ENCODE measurements around the gene ZNF622.

Gene ZNF622

DNA sequence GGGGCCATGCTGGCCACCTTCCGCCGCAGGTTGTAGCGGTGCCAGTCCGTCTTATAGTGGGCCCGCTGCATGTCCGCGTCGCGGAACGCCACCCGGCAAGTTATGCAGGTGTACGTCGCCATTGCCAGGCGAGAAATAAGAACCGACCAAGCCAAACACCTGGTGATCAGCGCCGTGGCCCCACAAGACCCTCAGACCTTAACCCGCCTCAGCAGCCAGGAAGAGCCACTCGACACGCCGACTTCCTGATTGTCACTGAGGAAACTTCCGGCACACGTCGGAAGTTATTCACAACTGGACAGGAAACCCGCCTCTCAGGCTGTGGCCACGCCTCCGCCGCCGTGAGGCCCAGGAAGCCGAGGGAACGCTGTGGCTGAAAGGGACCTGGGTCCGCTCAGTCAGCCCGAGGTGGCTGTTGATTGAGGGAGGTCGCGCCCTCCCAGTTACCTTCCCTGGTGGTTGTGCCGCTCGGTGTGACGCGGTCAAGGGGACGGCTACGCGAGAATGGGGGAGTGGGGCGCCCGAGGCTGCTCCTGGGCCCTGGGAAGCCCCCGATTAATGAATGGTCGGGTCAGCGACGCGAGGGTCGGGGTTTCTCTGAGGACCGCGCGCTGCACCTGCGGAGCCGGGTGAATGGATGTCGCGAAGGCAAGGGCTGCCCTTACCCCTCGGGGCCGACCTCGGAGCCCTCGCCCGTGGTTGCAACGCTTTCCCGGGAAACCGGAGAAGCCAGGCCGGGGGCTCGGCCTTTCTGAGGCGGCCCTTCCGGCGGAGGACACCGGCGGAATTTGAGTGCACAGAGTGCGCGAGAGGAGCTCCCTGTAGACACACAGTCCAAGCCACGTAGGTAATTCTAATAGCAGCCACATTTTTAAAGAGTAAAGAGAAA is at the start of gene ZNF622:
TSS of gene ZNF622 (minus strand) at position 257 of the 889 bp plus-strand sequence. CDS start at position 122, 135 bp downstream.
- peaks cover 10% of the 10 kb centered on the region; the same call in 1 of the 2 replicates for H3K36me3 ChIP-seq (ENCODE audit: insufficient read depth, low read length)
- H3K9me3 ChIP-seq (ENCODE audit: control insufficient read depth, insufficient read depth, low read length): no peaks in the 10 kb centered on the region
- H3K4me1 ChIP-seq (ENCODE audit: insufficient read depth, low read length): peaks cover 9% of the 10 kb centered on the region; the same call in 1 of the 2 replicates
- peak within 1 kb of the TSS; percentile 84 for H3K9ac ChIP-seq (ENCODE audit: low read depth, low read length)

GRCh38 chr5:16510098-16510497 is 44.5 kb upstream of the ZNF622 start:
- no peak overlapping the region for H3K9ac ChIP-seq (ENCODE audit: low read depth, low read length)
- no peaks in the 10 kb centered on the region for H3K36me3 ChIP-seq (ENCODE audit: insufficient read depth, low read length)
- H3K4me1 ChIP-seq (ENCODE audit: insufficient read depth, low read length): no peaks in the 10 kb centered on the region
- no peaks in the 10 kb centered on the region for H3K9me3 ChIP-seq (ENCODE audit: control insufficient read depth, insufficient read depth, low read length)

DNA sequence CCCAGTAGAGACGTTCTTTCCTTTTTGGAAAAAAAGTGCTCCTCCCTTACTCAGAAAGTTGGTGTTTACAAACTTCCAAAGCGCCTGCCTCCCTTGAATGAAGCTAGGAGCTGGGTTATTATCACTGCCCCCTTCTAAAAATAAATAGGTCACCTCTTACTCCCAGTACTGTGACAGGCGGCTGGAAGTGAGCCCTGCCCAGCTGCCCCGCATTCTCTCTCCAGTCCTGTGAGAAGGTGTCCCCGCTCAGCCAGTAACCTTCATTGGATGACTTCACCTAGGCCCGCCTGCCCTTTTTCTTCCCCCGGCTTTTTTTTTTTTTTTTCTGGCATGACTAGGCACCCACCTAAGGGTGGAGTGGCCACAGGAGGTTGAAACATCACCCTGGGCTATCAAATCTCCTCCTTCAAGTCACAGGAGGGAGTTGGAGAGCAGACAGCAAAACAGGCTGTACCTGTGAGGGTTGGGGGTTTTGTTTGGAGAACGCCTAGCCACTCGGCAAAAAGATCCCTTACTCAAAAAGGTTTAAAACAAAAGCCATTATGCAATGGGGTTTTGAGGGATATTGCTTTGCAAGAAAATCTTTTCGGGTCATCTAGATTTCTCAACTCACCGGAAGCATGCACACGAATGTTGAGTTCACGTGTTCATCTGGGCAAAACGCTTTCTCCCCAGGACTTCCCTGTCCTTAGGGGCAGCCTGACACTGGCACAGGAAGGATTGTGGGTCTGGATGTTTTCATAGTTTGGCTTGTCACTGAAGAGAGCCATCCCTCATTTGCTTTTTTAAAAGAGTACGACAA is 43.3 kb upstream of the ZNF622 start:
- Histone ChIP-seq H3K9ac (ENCODE audit: low read depth, low read length) (no peak overlapping the region; the same call in 1 of the 2 replicates), H3K36me3 (ENCODE audit: insufficient read depth, low read length) (no peaks in the 10 kb centered on the region), H3K4me1 (ENCODE audit: insufficient read depth, low read length) (no peaks in the 10 kb centered on the region), H3K9me3 (ENCODE audit: control insufficient read depth, insufficient read depth, low read length) (no peaks in the 10 kb centered on the region)

- Histone ChIP-seq H3K9me3 (ENCODE audit: control insufficient read depth, insufficient read depth, low read length) (no peaks in the 10 kb centered on the region), H3K4me1 (ENCODE audit: insufficient read depth, low read length) (no peaks in the 10 kb centered on the region), H3K36me3 (ENCODE audit: insufficient read depth, low read length) (no peaks in the 10 kb centered on the region), H3K9ac (ENCODE audit: low read depth, low read length) (no peak overlapping the region)
Observed at GRCh38 chr5:16507716-16508115, 42.1 kb upstream of the ZNF622 start.

GRCh38 chr5:16505904-16506303 is 40.3 kb upstream of the ZNF622 start:
- Histone ChIP-seq H3K36me3 (ENCODE audit: insufficient read depth, low read length) (no peaks in the 10 kb centered on the region), H3K4me1 (ENCODE audit: insufficient read depth, low read length) (no peaks in the 10 kb centered on the region), H3K9me3 (ENCODE audit: control insufficient read depth, insufficient read depth, low read length) (no peaks in the 10 kb centered on the region), H3K9ac (ENCODE audit: low read depth, low read length) (no peak overlapping the region)

DNA sequence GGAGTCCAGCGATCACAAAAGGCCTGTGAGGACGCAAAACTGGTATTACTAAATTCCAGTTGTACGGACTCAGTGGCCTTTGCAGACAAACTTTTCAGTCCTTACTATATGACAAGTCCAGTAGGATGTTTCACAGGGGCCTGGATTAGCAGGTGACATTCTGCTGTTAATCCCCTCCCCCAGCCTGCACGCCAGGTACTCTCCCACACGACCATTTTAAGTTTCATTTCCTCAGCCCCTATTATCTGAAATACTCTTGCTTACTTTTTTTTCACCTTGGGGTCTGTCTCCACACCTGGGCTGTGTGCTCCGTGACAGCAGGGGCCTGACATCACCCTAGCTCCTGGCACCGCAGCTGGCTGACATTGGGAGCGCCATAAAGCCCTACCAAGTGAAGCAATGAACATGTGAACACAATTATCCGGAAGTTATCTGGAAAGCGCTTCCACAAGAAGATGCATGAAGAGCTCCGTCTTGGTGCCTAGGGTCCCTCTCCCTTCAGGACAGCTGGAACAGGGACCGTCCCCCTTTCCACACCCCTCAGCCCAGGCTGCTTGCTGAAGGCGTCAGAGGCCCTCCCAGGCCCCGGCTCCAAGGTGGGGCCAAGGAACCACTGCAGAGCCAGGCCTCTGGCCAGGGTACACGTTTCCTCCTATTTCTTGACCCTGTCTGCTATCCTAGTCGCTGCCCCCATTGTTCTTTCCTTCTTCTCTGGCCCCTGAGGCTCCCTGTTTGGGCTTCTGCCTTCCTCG is 39.7 kb upstream of the ZNF622 start:
- H3K9me3 ChIP-seq (ENCODE audit: control insufficient read depth, insufficient read depth, low read length): no peaks in the 10 kb centered on the region
- H3K9ac ChIP-seq (ENCODE audit: low read depth, low read length): no peak overlapping the region
- H3K4me1 ChIP-seq (ENCODE audit: insufficient read depth, low read length): no peaks in the 10 kb centered on the region
- H3K36me3 ChIP-seq (ENCODE audit: insufficient read depth, low read length): no peaks in the 10 kb centered on the region

DNA sequence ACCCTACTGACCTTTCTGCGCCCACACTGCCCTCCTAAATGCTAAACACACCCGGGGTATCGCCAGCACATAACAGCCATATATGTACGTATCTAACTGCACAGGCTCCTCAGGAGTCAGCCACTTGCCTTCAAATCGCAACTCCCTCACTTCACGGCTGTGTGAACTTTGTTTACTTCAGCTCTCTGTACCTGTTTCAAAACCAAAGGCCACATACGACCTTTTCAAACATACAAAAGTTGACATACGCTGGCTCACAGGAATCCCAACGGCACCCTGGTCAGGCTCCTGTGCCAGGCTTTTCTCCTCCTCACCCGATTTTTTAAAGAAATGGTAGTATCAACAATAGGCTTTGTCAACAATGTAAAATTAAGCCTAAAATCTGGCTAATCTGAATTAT is 39.0 kb upstream of the ZNF622 start:
- Histone ChIP-seq H3K9ac (ENCODE audit: low read depth, low read length) (no peak overlapping the region), H3K9me3 (ENCODE audit: control insufficient read depth, insufficient read depth, low read length) (no peaks in the 10 kb centered on the region), H3K4me1 (ENCODE audit: insufficient read depth, low read length) (no peaks in the 10 kb centered on the region), H3K36me3 (ENCODE audit: insufficient read depth, low read length) (no peaks in the 10 kb centered on the region)

GRCh38 chr5:16502866-16503265 is 37.3 kb upstream of the ZNF622 start:
- no peaks in the 10 kb centered on the region for H3K4me1 ChIP-seq (ENCODE audit: insufficient read depth, low read length)
- no peaks in the 10 kb centered on the region for H3K9me3 ChIP-seq (ENCODE audit: control insufficient read depth, insufficient read depth, low read length)
- H3K36me3 ChIP-seq (ENCODE audit: insufficient read depth, low read length): no peaks in the 10 kb centered on the region
- no peak overlapping the region for H3K9ac ChIP-seq (ENCODE audit: low read depth, low read length)

DNA sequence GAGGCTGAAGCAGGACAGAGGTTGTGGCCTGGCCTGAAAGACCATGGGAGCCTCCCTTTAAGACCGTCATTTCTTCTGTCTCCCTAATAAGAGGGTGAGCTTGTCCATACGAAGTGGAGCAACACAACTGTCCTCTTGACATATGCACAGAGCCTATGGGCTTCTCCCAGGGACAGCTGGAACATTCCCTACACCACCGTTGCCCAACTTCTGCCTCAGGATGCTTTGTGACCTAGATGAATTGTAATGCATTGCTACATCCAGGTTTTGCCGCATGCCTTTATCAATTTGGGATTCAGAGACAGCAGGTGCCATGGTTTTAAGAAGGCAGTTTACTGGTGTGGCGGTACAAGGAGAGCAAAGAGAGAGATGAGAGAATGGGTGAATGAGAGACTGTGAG is 34.4 kb upstream of the ZNF622 start:
- H3K9ac ChIP-seq (ENCODE audit: low read depth, low read length): no peak overlapping the region
- H3K4me1 ChIP-seq (ENCODE audit: insufficient read depth, low read length): no peaks in the 10 kb centered on the region
- no peaks in the 10 kb centered on the region for H3K36me3 ChIP-seq (ENCODE audit: insufficient read depth, low read length)
- H3K9me3 ChIP-seq (ENCODE audit: control insufficient read depth, insufficient read depth, low read length): peaks cover 4% of the 10 kb centered on the region

GRCh38 chr5:16497546-16497945 is 31.9 kb upstream of the ZNF622 start:
- no peaks in the 10 kb centered on the region for H3K36me3 ChIP-seq (ENCODE audit: insufficient read depth, low read length)
- no peaks in the 10 kb centered on the region for H3K4me1 ChIP-seq (ENCODE audit: insufficient read depth, low read length)
- H3K9ac ChIP-seq (ENCODE audit: low read depth, low read length): no peak overlapping the region
- H3K9me3 ChIP-seq (ENCODE audit: control insufficient read depth, insufficient read depth, low read length): peaks cover 15% of the 10 kb centered on the region

DNA sequence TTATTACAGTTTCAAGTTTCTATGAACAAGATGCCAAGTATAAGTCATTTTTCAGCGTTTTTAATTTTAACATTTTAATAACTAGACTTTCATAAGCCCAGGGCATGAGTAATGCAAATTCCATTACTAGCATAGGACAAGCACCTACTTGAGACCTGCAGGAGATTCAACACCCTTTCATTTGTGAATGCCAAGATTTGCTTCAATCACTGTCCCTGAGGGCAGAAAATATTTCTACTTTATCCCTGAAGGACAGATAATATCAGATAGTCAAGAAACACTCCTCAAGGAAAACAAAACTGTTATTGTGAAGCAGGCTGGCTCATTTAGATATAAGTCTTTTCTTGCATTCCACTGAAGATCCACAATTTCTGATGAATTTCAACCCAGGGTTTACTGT is 27.7 kb upstream of the ZNF622 start:
- Histone ChIP-seq H3K4me1 (ENCODE audit: insufficient read depth, low read length) (no peaks in the 10 kb centered on the region), H3K9ac (ENCODE audit: low read depth, low read length) (no peak overlapping the region), H3K36me3 (ENCODE audit: insufficient read depth, low read length) (no peaks in the 10 kb centered on the region), H3K9me3 (ENCODE audit: control insufficient read depth, insufficient read depth, low read length) (peaks cover 15% of the 10 kb centered on the region)

- H3K4me1 ChIP-seq (ENCODE audit: insufficient read depth, low read length): no peaks in the 10 kb centered on the region
- H3K9ac ChIP-seq (ENCODE audit: low read depth, low read length): no peak overlapping the region
- no peaks in the 10 kb centered on the region for H3K36me3 ChIP-seq (ENCODE audit: insufficient read depth, low read length)
- peaks cover 15% of the 10 kb centered on the region for H3K9me3 ChIP-seq (ENCODE audit: control insufficient read depth, insufficient read depth, low read length)
Observed at GRCh38 chr5:16492398-16493140, 27.0 kb upstream of the ZNF622 start.

DNA sequence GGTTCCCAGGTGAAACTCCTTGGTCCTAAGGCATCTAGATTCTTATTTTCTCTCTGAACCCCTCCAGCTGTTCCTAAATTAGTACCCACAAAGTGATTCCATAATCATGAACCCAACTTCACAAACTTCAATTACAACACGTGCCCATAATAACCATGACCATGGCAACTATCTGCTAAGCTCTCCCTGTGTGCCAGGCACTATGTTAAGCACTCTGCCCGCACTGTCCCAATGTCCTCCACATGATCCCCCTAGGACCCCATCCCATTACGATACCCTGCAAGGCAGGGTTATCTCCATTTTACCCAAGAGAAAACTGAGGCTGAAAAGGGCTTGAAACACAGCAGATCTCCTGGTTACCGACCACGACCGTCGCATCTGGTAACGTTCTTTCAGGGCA is 25.3 kb upstream of the ZNF622 start:
- H3K9ac ChIP-seq (ENCODE audit: low read depth, low read length): no peak overlapping the region
- no peaks in the 10 kb centered on the region for H3K4me1 ChIP-seq (ENCODE audit: insufficient read depth, low read length)
- H3K36me3 ChIP-seq (ENCODE audit: insufficient read depth, low read length): no peaks in the 10 kb centered on the region
- peaks cover 15% of the 10 kb centered on the region for H3K9me3 ChIP-seq (ENCODE audit: control insufficient read depth, insufficient read depth, low read length)

Data from ES-I3 (cell line).